Amygdala (tissue), 56 donors: Measurements from ENCODE around the gene TPPP3.
"Not testable (repeated sequence)": the region's sequence is repeated elsewhere in the genome, so short reads cannot be mapped to it uniquely, and the experiment has no call there.

Source experiments
- DNase-seq, 56 donors: peaks; one replicate each; lab custom pipeline; 2025; lab: John Stamatoyannopoulos, UW

The TPPP3 gene

GRCh38 chr16:67356396-67356795 lies 36.9 kb downstream of the TPPP3 start:
- no peak for DNase-seq

GRCh38 chr16:67352463-67352862 lies 40.8 kb downstream of the TPPP3 start:
- not testable (repeated sequence) for DNase-seq

GRCh38 chr16:67350324-67350723 lies 43.0 kb downstream of the TPPP3 start:
- no peak for DNase-seq

GRCh38 chr16:67349172-67349571 lies 44.1 kb downstream of the TPPP3 start:
- no peak for DNase-seq

GRCh38 chr16:67346341-67346740 lies 47.0 kb downstream of the TPPP3 start:
- no peak for DNase-seq

GRCh38 chr16:67345401-67345800 lies 47.9 kb downstream of the TPPP3 start:
- no peak for DNase-seq

- DNase-seq = no peak
Measured at GRCh38 chr16:67342616-67343015, 50.7 kb downstream of the TPPP3 start.

- no peak for DNase-seq
Measured at GRCh38 chr16:67341250-67341649, 52.0 kb downstream of the TPPP3 start.
